Liver (tissue), 9 donors: ENCODE data around the gene CD244. TPM values are rescaled to one million over a fixed set of nuclear protein-coding genes. Genes with fewer than 3 reads are reported as not detected.

Experiments
- DNase-seq: peaks from one replicate; pipeline ENCODE4 v3.0.0-alpha.2; 2017; ENCODE audit warnings: low spot score
- H3K27ac ChIP-seq, 2 donors: one replicate each; pipeline ENCODE4 v1.7.0; 2013; ENCODE audit warnings: inconsistent platforms in 2 of 2, low read length in 2 of 2, control low read depth in 1 of 2, low read depth in 1 of 2, mild to moderate bottlenecking in 1 of 2
- H3K27me3 ChIP-seq, 4 donors: one replicate each; pipeline versions ENCODE4 v1.6.1 to v1.7.0; 2013; ENCODE audit warnings: low read length in 3 of 4, inconsistent platforms in 1 of 4, mild to moderate bottlenecking in 1 of 4, moderate library complexity in 1 of 4; ENCODE audit not compliant: control insufficient read depth in 4 of 4, insufficient read depth in 4 of 4
- H3K36me3 ChIP-seq, 4 donors: one replicate each; pipeline versions ENCODE4 v1.6.1 to v1.7.0; 2013; ENCODE audit warnings: low read length in 3 of 4, mild to moderate bottlenecking in 3 of 4, low read depth in 1 of 4, moderate library complexity in 1 of 4; ENCODE audit not compliant: control insufficient read depth in 4 of 4, insufficient read depth in 3 of 4
- H3K4me1 ChIP-seq, 4 donors: one replicate each; pipeline versions ENCODE4 v1.6.1 to v1.7.0; 2013; ENCODE audit warnings: low read length in 3 of 4, mild to moderate bottlenecking in 3 of 4, moderate library complexity in 1 of 4; ENCODE audit not compliant: control insufficient read depth in 4 of 4, insufficient read depth in 4 of 4
- H3K4me3 ChIP-seq, 3 donors: one replicate each; pipeline versions ENCODE4 v1.6.1 to v1.7.0; 2013; ENCODE audit warnings: low read length in 3 of 3, control low read depth in 1 of 3, low read depth in 1 of 3, mild to moderate bottlenecking in 1 of 3
- H3K9ac ChIP-seq, 2 donors: one replicate each; pipeline ENCODE4 v1.7.0; 2013; ENCODE audit warnings: low read length in 2 of 2, mild to moderate bottlenecking in 2 of 2, moderate library complexity in 2 of 2, control low read depth in 1 of 2, low read depth in 1 of 2
- H3K9me3 ChIP-seq, 4 donors: one replicate each; pipeline versions ENCODE4 v1.6.1 to v1.7.0; 2013; ENCODE audit warnings: low read length in 3 of 4; ENCODE audit not compliant: control insufficient read depth in 4 of 4
- EGR1 ChIP-seq, 2 donors: IDR thresholded peaks; 2 replicates each; pipeline ENCODE4 v1.6.1; 2016 to 2018; ENCODE audit warnings: antibody characterized with exemption in 2 of 2, low read depth in 2 of 2
- FOXA1 ChIP-seq: IDR thresholded peaks from 2 replicates; pipeline ENCODE4 v1.6.1; 2016; ENCODE audit warnings: antibody characterized with exemption
- FOXA2 ChIP-seq: IDR thresholded peaks from 2 replicates; pipeline ENCODE4 v1.6.1; 2016; ENCODE audit warnings: antibody characterized with exemption
- GABPA ChIP-seq, 2 donors: IDR thresholded peaks in 1 of 2; conservative IDR thresholded peaks in 1 of 2; 2 replicates each; pipeline ENCODE4 v1.6.1; 2016; ENCODE audit warnings: antibody characterized with exemption in 2 of 2, mild to moderate bottlenecking in 1 of 2, moderate library complexity in 1 of 2
- HNF4A ChIP-seq, 2 donors: conservative IDR thresholded peaks; 2 replicates each; pipeline ENCODE4 v1.6.1; 2016; ENCODE audit warnings: antibody characterized with exemption in 2 of 2, mild to moderate bottlenecking in 2 of 2
- HNF4G ChIP-seq: IDR thresholded peaks from 2 replicates; pipeline ENCODE4 v1.6.1; 2016; ENCODE audit warnings: antibody characterized with exemption
- JUND ChIP-seq, 2 donors: IDR thresholded peaks; 2 replicates each; pipeline ENCODE4 v1.6.1; 2016; ENCODE audit warnings: antibody characterized with exemption in 2 of 2
- NR2F2 ChIP-seq: IDR thresholded peaks from 2 replicates; pipeline ENCODE4 v1.6.1; 2016; ENCODE audit warnings: antibody characterized with exemption
- RAD21 ChIP-seq, 2 donors: IDR thresholded peaks; 2 replicates each; pipeline ENCODE4 v1.6.1; 2016; ENCODE audit warnings: antibody characterized with exemption in 2 of 2, mild to moderate bottlenecking in 2 of 2
- RXRA ChIP-seq, 2 donors: IDR thresholded peaks; 2 replicates each; pipeline ENCODE4 v1.6.1; 2017 to 2018; ENCODE audit warnings: antibody characterized with exemption in 2 of 2, mild to moderate bottlenecking in 1 of 2
- SP1 ChIP-seq: IDR thresholded peaks from 2 replicates; pipeline ENCODE4 v1.6.1; 2018; ENCODE audit warnings: antibody characterized with exemption, mild to moderate bottlenecking
- TAF1 ChIP-seq: conservative IDR thresholded peaks from 2 replicates; pipeline ENCODE4 v1.6.1; 2016; ENCODE audit warnings: antibody characterized with exemption, mild to moderate bottlenecking
- YY1 ChIP-seq: IDR thresholded peaks from 2 replicates; pipeline ENCODE4 v1.6.1; 2016; ENCODE audit warnings: antibody characterized with exemption, mild to moderate bottlenecking
- WGBS: extraction: QIAGEN DNeasy Blood & Tissue Kit; methylation state at CpG from one replicate; pipeline ENCODE4 v1.1.7; 2013; 5-methylcytosine and 5-hydroxymethylcytosine counted together
- polyA plus RNA-seq, 2 donors: library from polyadenylated mRNA; stranded (reverse) in 1 of 2; unstranded in 1 of 2; fragments of 200-250 nt in 1 of 2; fragments of >200 nt in 1 of 2; fragmentation: Nextera tagmentation in 1 of 2; extraction: Ambion mirVana in 1 of 2; gene quantifications; one replicate each; pipeline versions ENCODE4 v1.2.1 to v1.2.3, GENCODE V29; 2013 to 2015
- total RNA-seq, 2 donors: library from RNA; depleted of rRNA; stranded (reverse); fragments of >200 nt; gene quantifications; one replicate each; pipeline ENCODE4 v1.2.3, GENCODE V29; 2014
- TF ChIP-seq, protein P1 (sequence below): fragments of 150-350 bp; IDR thresholded peaks from 2 replicates; pipeline ENCODE4 v1.5.1; 2017; ENCODE audit warnings: improper control_type of control experiment, low read depth, low read length; ENCODE audit not compliant: missing input control
- TF ChIP-seq, protein P2 (sequence below): IDR thresholded peaks from 2 replicates; pipeline ENCODE4 v1.6.1; 2016; ENCODE audit warnings: antibody characterized with exemption
- TF ChIP-seq, protein P3 (sequence below): IDR thresholded peaks from 2 replicates; pipeline ENCODE4 v1.6.1; 2016; ENCODE audit warnings: antibody characterized with exemption
- TF ChIP-seq, protein P4 (sequence below): IDR thresholded peaks from 2 replicates; pipeline ENCODE4 v1.6.1; 2016; ENCODE audit warnings: antibody characterized with exemption
- TF ChIP-seq, protein P5 (sequence below): IDR thresholded peaks from 2 replicates; pipeline ENCODE4 v1.6.1; 2016; ENCODE audit warnings: antibody characterized with exemption, mild to moderate bottlenecking
- donor health status: healthy.
- donor health status: healthy.
- donor health status: healthy.
- donor health status: healthy.
- donor health status: healthy.

The CD244 gene
- total and polyA plus RNA-seq, 4 donors, result 0.85 to 6.6 (median 1.8) TPM

DNA sequence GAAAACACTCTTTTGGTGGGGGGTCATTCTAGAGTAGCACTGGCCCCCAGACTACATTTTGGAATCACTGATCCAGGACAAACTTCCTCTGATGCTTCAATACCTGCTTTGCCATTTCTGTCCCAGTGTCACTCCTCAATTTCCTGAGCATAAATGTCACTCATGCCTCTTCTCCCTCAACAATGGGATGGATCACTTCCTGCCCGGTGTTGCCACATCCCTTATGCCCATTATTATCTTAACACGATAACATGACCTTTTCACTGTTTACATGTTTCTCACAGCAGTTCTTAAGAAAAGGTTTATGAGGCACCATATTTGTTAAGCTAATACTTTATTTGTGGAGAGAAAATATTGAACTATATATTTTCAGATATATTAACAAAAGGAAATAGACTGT, 26.2 kb upstream of the CD244 start (continued):
- TF ChIP-seq, protein P1, sequence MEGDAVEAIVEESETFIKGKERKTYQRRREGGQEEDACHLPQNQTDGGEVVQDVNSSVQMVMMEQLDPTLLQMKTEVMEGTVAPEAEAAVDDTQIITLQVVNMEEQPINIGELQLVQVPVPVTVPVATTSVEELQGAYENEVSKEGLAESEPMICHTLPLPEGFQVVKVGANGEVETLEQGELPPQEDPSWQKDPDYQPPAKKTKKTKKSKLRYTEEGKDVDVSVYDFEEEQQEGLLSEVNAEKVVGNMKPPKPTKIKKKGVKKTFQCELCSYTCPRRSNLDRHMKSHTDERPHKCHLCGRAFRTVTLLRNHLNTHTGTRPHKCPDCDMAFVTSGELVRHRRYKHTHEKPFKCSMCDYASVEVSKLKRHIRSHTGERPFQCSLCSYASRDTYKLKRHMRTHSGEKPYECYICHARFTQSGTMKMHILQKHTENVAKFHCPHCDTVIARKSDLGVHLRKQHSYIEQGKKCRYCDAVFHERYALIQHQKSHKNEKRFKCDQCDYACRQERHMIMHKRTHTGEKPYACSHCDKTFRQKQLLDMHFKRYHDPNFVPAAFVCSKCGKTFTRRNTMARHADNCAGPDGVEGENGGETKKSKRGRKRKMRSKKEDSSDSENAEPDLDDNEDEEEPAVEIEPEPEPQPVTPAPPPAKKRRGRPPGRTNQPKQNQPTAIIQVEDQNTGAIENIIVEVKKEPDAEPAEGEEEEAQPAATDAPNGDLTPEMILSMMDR, result no peak
- no peak for TF ChIP-seq TAF1
- TF ChIP-seq RAD21 (IDR thresholded peaks at IDR 0.05), result no peak
- TF ChIP-seq HNF4G, result no peak
- no peak for TF ChIP-seq SP1
- TF ChIP-seq, protein P2, sequence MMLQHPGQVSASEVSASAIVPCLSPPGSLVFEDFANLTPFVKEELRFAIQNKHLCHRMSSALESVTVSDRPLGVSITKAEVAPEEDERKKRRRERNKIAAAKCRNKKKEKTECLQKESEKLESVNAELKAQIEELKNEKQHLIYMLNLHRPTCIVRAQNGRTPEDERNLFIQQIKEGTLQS, result no peak

DNA sequence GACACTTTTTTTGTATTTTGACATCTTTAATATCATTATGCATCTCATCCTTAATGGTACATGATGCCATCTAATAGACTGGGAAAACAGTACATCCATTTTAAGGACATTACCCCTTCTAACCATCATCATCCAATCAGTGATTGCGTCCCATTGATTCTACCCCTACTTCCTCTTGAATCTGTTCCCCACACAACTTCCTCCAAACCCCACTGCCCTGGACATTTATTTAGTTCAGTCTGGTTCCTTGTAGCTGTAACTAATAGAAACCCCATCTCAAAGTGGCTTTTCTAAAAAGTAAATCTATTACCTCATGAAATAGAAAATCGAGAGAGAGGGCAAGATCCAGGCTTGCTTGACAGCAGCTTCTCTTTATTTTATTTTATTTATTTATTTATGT, 24.4 kb upstream of the CD244 start:
- peaks cover 0 to 4% (median 0%) of the 10 kb centered on the region in 4 donors for H3K27me3 ChIP-seq
- no peaks in the 10 kb centered on the region for H3K9me3 ChIP-seq
- no peak for DNase-seq
- no peak overlapping the region for H3K4me3 ChIP-seq
- H3K27ac ChIP-seq, result no peak overlapping the region
- no peak overlapping the region for H3K9ac ChIP-seq
- 81% methylated on average over 2 of the region's 2 CpGs for WGBS
- TF ChIP-seq FOXA1 (no peak), NR2F2 (no peak), YY1 (no peak), JUND (IDR thresholded peaks at IDR 0.05) (no peak), SP1 (no peak), TAF1 (no peak), GABPA (IDR thresholded peaks at IDR 0.05 in 1 of 2, conservative IDR thresholded peaks at IDR 0.05 in 1 of 2) (no peak), RXRA (IDR thresholded peaks at IDR 0.05) (no peak), HNF4G (no peak), FOXA2 (no peak), EGR1 (IDR thresholded peaks at IDR 0.05; ENCODE audit: low read depth in 2 of 2) (no peak), HNF4A (conservative IDR thresholded peaks at IDR 0.05) (no peak)
- TF ChIP-seq, protein P3, sequence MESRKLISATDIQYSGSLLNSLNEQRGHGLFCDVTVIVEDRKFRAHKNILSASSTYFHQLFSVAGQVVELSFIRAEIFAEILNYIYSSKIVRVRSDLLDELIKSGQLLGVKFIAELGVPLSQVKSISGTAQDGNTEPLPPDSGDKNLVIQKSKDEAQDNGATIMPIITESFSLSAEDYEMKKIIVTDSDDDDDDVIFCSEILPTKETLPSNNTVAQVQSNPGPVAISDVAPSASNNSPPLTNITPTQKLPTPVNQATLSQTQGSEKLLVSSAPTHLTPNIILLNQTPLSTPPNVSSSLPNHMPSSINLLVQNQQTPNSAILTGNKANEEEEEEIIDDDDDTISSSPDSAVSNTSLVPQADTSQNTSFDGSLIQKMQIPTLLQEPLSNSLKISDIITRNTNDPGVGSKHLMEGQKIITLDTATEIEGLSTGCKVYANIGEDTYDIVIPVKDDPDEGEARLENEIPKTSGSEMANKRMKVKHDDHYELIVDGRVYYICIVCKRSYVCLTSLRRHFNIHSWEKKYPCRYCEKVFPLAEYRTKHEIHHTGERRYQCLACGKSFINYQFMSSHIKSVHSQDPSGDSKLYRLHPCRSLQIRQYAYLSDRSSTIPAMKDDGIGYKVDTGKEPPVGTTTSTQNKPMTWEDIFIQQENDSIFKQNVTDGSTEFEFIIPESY, result no peak
- TF ChIP-seq, protein P4, sequence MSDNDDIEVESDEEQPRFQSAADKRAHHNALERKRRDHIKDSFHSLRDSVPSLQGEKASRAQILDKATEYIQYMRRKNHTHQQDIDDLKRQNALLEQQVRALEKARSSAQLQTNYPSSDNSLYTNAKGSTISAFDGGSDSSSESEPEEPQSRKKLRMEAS, result no peak
- TF ChIP-seq, protein P5, sequence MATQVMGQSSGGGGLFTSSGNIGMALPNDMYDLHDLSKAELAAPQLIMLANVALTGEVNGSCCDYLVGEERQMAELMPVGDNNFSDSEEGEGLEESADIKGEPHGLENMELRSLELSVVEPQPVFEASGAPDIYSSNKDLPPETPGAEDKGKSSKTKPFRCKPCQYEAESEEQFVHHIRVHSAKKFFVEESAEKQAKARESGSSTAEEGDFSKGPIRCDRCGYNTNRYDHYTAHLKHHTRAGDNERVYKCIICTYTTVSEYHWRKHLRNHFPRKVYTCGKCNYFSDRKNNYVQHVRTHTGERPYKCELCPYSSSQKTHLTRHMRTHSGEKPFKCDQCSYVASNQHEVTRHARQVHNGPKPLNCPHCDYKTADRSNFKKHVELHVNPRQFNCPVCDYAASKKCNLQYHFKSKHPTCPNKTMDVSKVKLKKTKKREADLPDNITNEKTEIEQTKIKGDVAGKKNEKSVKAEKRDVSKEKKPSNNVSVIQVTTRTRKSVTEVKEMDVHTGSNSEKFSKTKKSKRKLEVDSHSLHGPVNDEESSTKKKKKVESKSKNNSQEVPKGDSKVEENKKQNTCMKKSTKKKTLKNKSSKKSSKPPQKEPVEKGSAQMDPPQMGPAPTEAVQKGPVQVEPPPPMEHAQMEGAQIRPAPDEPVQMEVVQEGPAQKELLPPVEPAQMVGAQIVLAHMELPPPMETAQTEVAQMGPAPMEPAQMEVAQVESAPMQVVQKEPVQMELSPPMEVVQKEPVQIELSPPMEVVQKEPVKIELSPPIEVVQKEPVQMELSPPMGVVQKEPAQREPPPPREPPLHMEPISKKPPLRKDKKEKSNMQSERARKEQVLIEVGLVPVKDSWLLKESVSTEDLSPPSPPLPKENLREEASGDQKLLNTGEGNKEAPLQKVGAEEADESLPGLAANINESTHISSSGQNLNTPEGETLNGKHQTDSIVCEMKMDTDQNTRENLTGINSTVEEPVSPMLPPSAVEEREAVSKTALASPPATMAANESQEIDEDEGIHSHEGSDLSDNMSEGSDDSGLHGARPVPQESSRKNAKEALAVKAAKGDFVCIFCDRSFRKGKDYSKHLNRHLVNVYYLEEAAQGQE, result no peak
- TF ChIP-seq, protein P2, result no peak
- H3K4me1 ChIP-seq, result no peaks in the 10 kb centered on the region
- no peaks in the 10 kb centered on the region for H3K36me3 ChIP-seq
